Hepatocyte (in vitro differentiated cells): ENCODE data around the gene IL21R. TPM values are rescaled to one million over a fixed set of nuclear protein-coding genes. Genes with fewer than 3 reads are reported as not detected.

ENCODE experiments used
- DNase-seq: peaks from one replicate; pipeline ENCODE4 v3.0.0-alpha.2; 2016; ENCODE audit warnings: low spot score
- H2AFZ ChIP-seq: fragments of 200-600 bp; sonication (generic); 2 replicates; pipeline ENCODE4 v1.6.0; 2016; ENCODE audit warnings: antibody characterized with exemption, mild to moderate bottlenecking
- H3K27ac ChIP-seq: fragments of 200-600 bp; sonication (generic); 2 replicates; pipeline ENCODE4 v1.5.1; 2016; ENCODE audit warnings: mild to moderate bottlenecking
- H3K27me3 ChIP-seq: fragments of 200-600 bp; sonication (generic); 2 replicates; pipeline ENCODE4 v1.6.1; 2016
- H3K36me3 ChIP-seq: fragments of 200-600 bp; sonication (generic); replicated peaks from 2 replicates; pipeline ENCODE4 v1.5.1; 2016; ENCODE audit warnings: low read depth; ENCODE audit not compliant: insufficient read depth
- H3K4me1 ChIP-seq: fragments of 200-600 bp; sonication (generic); 2 replicates; pipeline ENCODE4 v1.5.1; 2016; ENCODE audit warnings: mild to moderate bottlenecking, moderate library complexity; ENCODE audit not compliant: insufficient read depth
- H3K4me2 ChIP-seq: fragments of 200-600 bp; sonication (generic); 2 replicates; pipeline ENCODE4 v1.6.0; 2016
- H3K4me3 ChIP-seq: fragments of 200-600 bp; sonication (generic); 2 replicates; pipeline ENCODE4 v1.5.1; 2016; ENCODE audit warnings: mild to moderate bottlenecking
- H3K79me2 ChIP-seq: fragments of 200-600 bp; sonication (generic); 2 replicates; pipeline ENCODE4 v1.6.0; 2017; ENCODE audit warnings: mild to moderate bottlenecking
- H3K9me2 ChIP-seq: fragments of 200-600 bp; sonication (generic); replicated peaks from 2 replicates; pipeline ENCODE4 v1.6.0; 2017; ENCODE audit warnings: mild to moderate bottlenecking; ENCODE audit not compliant: insufficient read depth
- H3K9me3 ChIP-seq: fragments of 200-600 bp; sonication (generic); 2 replicates; pipeline ENCODE4 v1.5.1; 2016; ENCODE audit warnings: low read depth, mild to moderate bottlenecking
- H4K20me1 ChIP-seq: fragments of 200-600 bp; sonication (generic); 2 replicates; pipeline ENCODE4 v1.6.0; 2016; ENCODE audit warnings: mild to moderate bottlenecking; ENCODE audit not compliant: insufficient read depth, poor library complexity, severe bottlenecking
- CTCF ChIP-seq: fragments of 200-600 bp; sonication (generic); IDR thresholded peaks from 2 replicates; pipeline ENCODE4 v1.5.1; 2016; ENCODE audit warnings: antibody characterized with exemption, mild to moderate bottlenecking; ENCODE audit not compliant: poor library complexity
- EZH2 ChIP-seq: fragments of 200-600 bp; sonication (generic); IDR thresholded peaks from 2 replicates; pipeline ENCODE4 v1.6.1; 2016; ENCODE audit warnings: antibody characterized with exemption, mild to moderate bottlenecking, borderline replicate concordance
- EZH2phosphoT487 ChIP-seq: fragments of 200-600 bp; sonication (generic); IDR thresholded peaks from one replicate; pipeline ENCODE4 v1.6.1; 2018; ENCODE audit warnings: antibody characterized with exemption, mild to moderate bottlenecking, low read depth, moderate library complexity; ENCODE audit not compliant: unreplicated experiment, severe bottlenecking
- WGBS: methylation state at CpG from one replicate; pipeline ENCODE4 v1.1.6; 2016; ENCODE audit warnings: low lambda C conversion rate; ENCODE audit errors: missing lambda C conversion rate; 5-methylcytosine and 5-hydroxymethylcytosine counted together
- polyA plus RNA-seq: library from polyadenylated mRNA; unstranded; fragments of >200 nt; fragmentation: Nextera tagmentation; extraction: Ambion mirVana; gene quantifications from 2 replicates; pipeline ENCODE4 v1.2.1, GENCODE V29; 2016
- total RNA-seq: library from RNA; depleted of rRNA; stranded (reverse); fragments of >200 nt; gene quantifications from 2 replicates; pipeline ENCODE4 v1.2.3, GENCODE V29; 2014

The IL21R gene
- total and polyA plus RNA-seq, 2 experiments from 2014 or later: 0.10 TPM; not detected in 1

- DNase-seq: no peak
- Histone ChIP-seq H3K27me3 (no peaks in the 10 kb centered on the region), H3K4me1 (no peaks in the 10 kb centered on the region), H3K4me2 (no peak overlapping the region), H2AFZ (no peak overlapping the region), H3K27ac (no peak overlapping the region), H4K20me1 (no peaks in the 10 kb centered on the region), H3K4me3 (no peak overlapping the region), H3K79me2 (no peaks in the 10 kb centered on the region), H3K36me3 (no peaks in the 10 kb centered on the region), H3K9me3 (no peaks in the 10 kb centered on the region), H3K9me2 (no peaks in the 10 kb centered on the region)
- TF ChIP-seq EZH2phosphoT487: no peak
- no peak for TF ChIP-seq EZH2
- no peak for TF ChIP-seq CTCF
- 87% methylated on average over 4 of the region's 4 CpGs for WGBS
These were observed 24.1 kb upstream of the IL21R start for GRCh38 chr16:27377666-27378485.

- TF ChIP-seq EZH2phosphoT487: no peak
- TF ChIP-seq CTCF: no peak
- TF ChIP-seq EZH2: no peak
- 69% methylated on average over 11 of the region's 11 CpGs for WGBS
- Histone ChIP-seq H4K20me1 (no peaks in the 10 kb centered on the region), H3K27me3 (no peaks in the 10 kb centered on the region), H3K36me3 (no peaks in the 10 kb centered on the region), H3K4me3 (no peak overlapping the region), H3K4me1 (no peaks in the 10 kb centered on the region), H3K9me3 (no peaks in the 10 kb centered on the region), H3K4me2 (no peak overlapping the region), H3K27ac (no peak overlapping the region), H3K9me2 (no peaks in the 10 kb centered on the region), H2AFZ (no peak overlapping the region), H3K79me2 (no peaks in the 10 kb centered on the region)
- DNase-seq: no peak
These were observed 23.0 kb upstream of the IL21R start for GRCh38 chr16:27378871-27379481.

GRCh38 chr16:27379919-27380318, 22.1 kb upstream of the IL21R start:
- H3K9me2 ChIP-seq: no peaks in the 10 kb centered on the region
- H3K79me2 ChIP-seq: no peaks in the 10 kb centered on the region
- no peak overlapping the region for H2AFZ ChIP-seq
- H4K20me1 ChIP-seq: no peaks in the 10 kb centered on the region
- no peak overlapping the region for H3K4me3 ChIP-seq
- no peak for DNase-seq
- TF ChIP-seq EZH2 (no peak), EZH2phosphoT487 (no peak), CTCF (no peak)
- H3K9me3 ChIP-seq: no peaks in the 10 kb centered on the region
- no peaks in the 10 kb centered on the region for H3K4me1 ChIP-seq
- no peak overlapping the region for H3K4me2 ChIP-seq
- 93% methylated on average over 9 of the region's 9 CpGs for WGBS
- no peaks in the 10 kb centered on the region for H3K27me3 ChIP-seq
- H3K36me3 ChIP-seq: no peaks in the 10 kb centered on the region
- H3K27ac ChIP-seq: no peak overlapping the region
